HCT116 (cell line): ENCODE data around the gene CDC45. TPM values are rescaled to one million over a fixed set of nuclear protein-coding genes. Genes with fewer than 3 reads are reported as not detected.

ENCODE experiments used
- ATAC-seq: fragments of 200-7000 bp; cut with Tn5 transposase; 2 replicates; pipeline ENCODE4 v1.9.1; 2020; ENCODE audit warnings: mild to moderate bottlenecking, moderate library complexity
- BruUV-seq: library from RNA; stranded (reverse); fragments of 400-500 nt; replicated peaks from 2 replicates; lab custom pipeline; 2021; lab: Mats Ljungman, UMichigan
- CTCF ChIA-PET: fragments of 300-600 bp; sonication (Branson Sonifier 250); formaldehyde crosslinking; loops from one replicate; lab custom pipeline; 2021; ENCODE audit warnings: antibody characterized with exemption; lab: Charles Lee
- POLR2A ChIA-PET: fragments of 300-600, 350-600 bp; sonication (Branson Sonifier 250); formaldehyde crosslinking; loops from one replicate; lab custom pipeline; 2021; ENCODE audit warnings: antibody characterized with exemption; lab: Charles Lee
- RAD21 ChIA-PET, 2 experiments: fragments of 300-600 bp; sonication (Branson Sonifier 250); formaldehyde crosslinking; loops; one replicate each; lab custom pipeline; 2023; ENCODE audit warnings: low total read pairs in 2 of 2; ENCODE audit not compliant: uncharacterized antibody in 2 of 2, unreplicated experiment in 2 of 2, low non-redundant PET in 1 of 2; lab: Charles Lee
- DNase-seq: peaks from one replicate; pipeline ENCODE4 v3.0.0-alpha.2; 2010; ENCODE audit warnings: low read depth, low spot score
- H2AFZ ChIP-seq: fragments of 200-600 bp; shearing (Covaris generic), sonication (generic); 2 replicates; pipeline ENCODE4 v1.6.1; 2017; ENCODE audit warnings: low read depth, mixed run types, mixed read lengths, antibody characterized with exemption, low read length; ENCODE audit not compliant: poor library complexity, severe bottlenecking
- H3K27ac ChIP-seq: 2 replicates; pipeline ENCODE4 v1.5.1; 2012; ENCODE audit warnings: low read depth, low read length
- H3K27me3 ChIP-seq: fragments of 200-600 bp; sonication (generic); 2 replicates; pipeline ENCODE4 v1.6.1; 2016; ENCODE audit warnings: mixed run types, low read length, mixed read lengths; ENCODE audit not compliant: insufficient read depth
- H3K36me3 ChIP-seq, 2 experiments: fragments of 200-500 bp in 1 of 2; fragments of 200-600 bp in 1 of 2; sonication (Bioruptor generic) in 1 of 2; sonication (generic) in 1 of 2; 2 replicates each; pipeline versions ENCODE4 v1.5.1 to v1.6.1; 2014 to 2016; ENCODE audit warnings: low read length in 2 of 2, inconsistent platforms in 1 of 2, mixed read lengths in 1 of 2, mixed run types in 1 of 2; ENCODE audit not compliant: insufficient read depth in 2 of 2, control insufficient read depth in 1 of 2
- H3K4me1 ChIP-seq, 2 experiments: fragments of 200-600 bp in 1 of 2; sonication (generic) in 1 of 2; 2 replicates each; pipeline versions ENCODE4 v1.5.1 to v1.6.1; 2012 to 2017; ENCODE audit warnings: low read length in 2 of 2, inconsistent platforms in 1 of 2, mild to moderate bottlenecking in 1 of 2, mixed read lengths in 1 of 2, mixed run types in 1 of 2, moderate library complexity in 1 of 2; ENCODE audit not compliant: insufficient read depth in 2 of 2, control insufficient read depth in 1 of 2
- H3K4me2 ChIP-seq: fragments of 200-600 bp; sonication (generic); 2 replicates; pipeline ENCODE4 v1.6.1; 2017; ENCODE audit warnings: mixed run types, low read length, mixed read lengths
- H3K4me3 ChIP-seq, 2 experiments: fragments of 200-600 bp in 1 of 2; sonication (generic) in 1 of 2; replicated peaks in 1 of 2; 2 replicates each; pipeline ENCODE4 v1.5.1; 2011 to 2016; ENCODE audit warnings: low read length in 2 of 2, control low read depth in 1 of 2, low read depth in 1 of 2, mild to moderate bottlenecking in 1 of 2, mixed read lengths in 1 of 2, mixed run types in 1 of 2
- H3K79me2 ChIP-seq: fragments of 200-600 bp; sonication (generic); 2 replicates; pipeline ENCODE4 v1.6.1; 2017; ENCODE audit warnings: mild to moderate bottlenecking, mixed run types, low read length, moderate library complexity, mixed read lengths; ENCODE audit not compliant: insufficient read depth
- H3K9ac ChIP-seq: fragments of 200-600 bp; sonication (generic); 2 replicates; pipeline ENCODE4 v1.6.1; 2016; ENCODE audit warnings: low read length, mixed read lengths
- H3K9me2 ChIP-seq: fragments of 200-600 bp; sonication (generic), shearing (Covaris generic); 2 replicates; pipeline ENCODE4 v1.6.1; 2017; ENCODE audit warnings: mixed run types, mild to moderate bottlenecking, moderate library complexity; ENCODE audit not compliant: insufficient read depth
- H3K9me3 ChIP-seq, 2 experiments: fragments of 200-500 bp in 1 of 2; fragments of 200-600 bp in 1 of 2; sonication (Bioruptor generic) in 1 of 2; sonication (generic) in 1 of 2; 2 replicates each; pipeline ENCODE4 v1.6.1; 2014 to 2017; ENCODE audit warnings: low read length in 2 of 2, mixed read lengths in 2 of 2, inconsistent platforms in 1 of 2, low read depth in 1 of 2, mild to moderate bottlenecking in 1 of 2, mixed run types in 1 of 2, moderate library complexity in 1 of 2; ENCODE audit not compliant: control insufficient read depth in 1 of 2, insufficient read depth in 1 of 2
- H4K20me1 ChIP-seq: fragments of 200-600 bp; sonication (generic), shearing (Covaris generic); 2 replicates; pipeline ENCODE4 v1.6.1; 2017; ENCODE audit warnings: mixed run types, mild to moderate bottlenecking, moderate library complexity; ENCODE audit not compliant: insufficient read depth
- CEBPB ChIP-seq: IDR thresholded peaks from 2 replicates; pipeline ENCODE4 v1.6.1; 2012; ENCODE audit warnings: low read depth
- EGR1 ChIP-seq: IDR thresholded peaks from 2 replicates; pipeline ENCODE4 v1.6.1; 2012; ENCODE audit warnings: low read depth
- FOSL1 ChIP-seq: IDR thresholded peaks from 2 replicates; pipeline ENCODE4 v1.6.1; 2012; ENCODE audit warnings: low read depth
- JUND ChIP-seq: IDR thresholded peaks from 2 replicates; pipeline ENCODE4 v1.6.1; 2012
- POLR2A ChIP-seq: IDR thresholded peaks from 2 replicates; pipeline ENCODE4 v1.7.0; 2011; ENCODE audit warnings: borderline replicate concordance; ENCODE audit not compliant: insufficient read depth, insufficient read length; ENCODE audit errors: extremely low read depth
- POLR2AphosphoS5 ChIP-seq: IDR thresholded peaks from 2 replicates; pipeline ENCODE4 v1.6.1; 2011; ENCODE audit warnings: mild to moderate bottlenecking, low read depth, low read length, moderate library complexity
- SIN3A ChIP-seq: IDR thresholded peaks from 2 replicates; pipeline ENCODE4 v1.6.1; 2012; ENCODE audit warnings: low read depth
- SP1 ChIP-seq: IDR thresholded peaks from 2 replicates; pipeline ENCODE4 v1.6.1; 2012; ENCODE audit warnings: low read depth
- SRF ChIP-seq: IDR thresholded peaks from 2 replicates; pipeline ENCODE4 v1.6.1; 2012; ENCODE audit warnings: low read depth
- TCF7L2 ChIP-seq: IDR thresholded peaks from 2 replicates; pipeline ENCODE4 v1.7.0; 2011; ENCODE audit warnings: borderline replicate concordance, inconsistent platforms; ENCODE audit not compliant: insufficient read depth, insufficient read length; ENCODE audit errors: extremely low read depth
- ZFX ChIP-seq: fragments of 450-650 bp; IDR thresholded peaks from 2 replicates; pipeline ENCODE4 v1.6.1; 2017
- intact Hi-C: fragments of 100-400 bp; cut with micrococcal nuclease; formaldehyde crosslinking; loops from 2 replicates; pipeline ENCODE4 v1.10.0; 2022
- total RNA-seq: library from RNA; stranded (reverse); gene quantifications from one replicate; pipeline ENCODE4 v1.2.1, GENCODE V29; 2021; ENCODE audit not compliant: unreplicated experiment
- TF ChIP-seq, protein P1 (sequence below): IDR thresholded peaks from 2 replicates; pipeline ENCODE4 v1.6.1; 2011; ENCODE audit warnings: mild to moderate bottlenecking, low read length, moderate library complexity; ENCODE audit not compliant: insufficient replicate concordance; ENCODE audit errors: extremely low read depth
- TF ChIP-seq, protein P2 (sequence below): IDR thresholded peaks from 2 replicates; pipeline ENCODE4 v1.6.1; 2012; ENCODE audit warnings: low read depth
- TF ChIP-seq, protein P3 (sequence below): IDR thresholded peaks from 2 replicates; pipeline ENCODE4 v1.6.1; 2012
- TF ChIP-seq, protein P4 (sequence below), 3 experiments: fragments of 200-600 bp in 1 of 3; sonication (generic) in 1 of 3; IDR thresholded peaks in 2 of 3; conservative IDR thresholded peaks in 1 of 3; 2 replicates each; pipeline ENCODE4 v1.5.1; 2012 to 2017; ENCODE audit warnings: low read depth in 2 of 3, low read length in 2 of 3, antibody characterized with exemption in 1 of 3, borderline replicate concordance in 1 of 3, control low read depth in 1 of 3, mild to moderate bottlenecking in 1 of 3, mixed read lengths in 1 of 3, mixed run types in 1 of 3, moderate library complexity in 1 of 3; ENCODE audit not compliant: insufficient read depth in 1 of 3

CDC45 gene
- total RNA-seq, 1 experiment from 2014 or later = 43.4 TPM

DNA sequence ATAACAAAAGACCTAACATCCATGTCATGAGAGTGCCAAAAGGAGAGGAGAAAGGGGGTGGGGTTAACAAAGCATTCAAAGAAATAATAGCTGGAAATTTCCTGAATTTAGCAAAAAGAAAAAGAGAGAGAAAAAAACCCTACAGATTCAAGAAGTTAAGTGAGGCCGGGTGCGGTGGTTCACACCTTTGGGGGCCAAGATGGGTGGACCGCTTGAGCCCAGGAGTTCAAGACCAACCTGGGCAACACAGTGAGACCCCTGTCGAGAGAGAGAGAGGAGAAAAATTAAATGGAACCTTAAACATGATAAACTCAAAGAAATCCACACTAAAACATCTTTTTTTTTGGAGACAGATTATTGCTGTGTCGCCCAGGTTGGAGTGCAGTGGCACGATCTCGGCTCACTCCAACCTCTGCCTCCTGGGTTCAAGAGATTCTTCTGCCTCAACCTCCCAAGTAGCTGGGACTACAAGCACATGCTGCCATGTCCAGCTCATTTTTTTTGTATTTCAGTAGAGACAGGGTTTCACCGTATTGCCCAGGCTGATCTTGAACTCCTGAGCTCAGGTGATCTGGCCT is 53.4 kb downstream of the CDC45 start (continued):
- TF ChIP-seq, protein P1, sequence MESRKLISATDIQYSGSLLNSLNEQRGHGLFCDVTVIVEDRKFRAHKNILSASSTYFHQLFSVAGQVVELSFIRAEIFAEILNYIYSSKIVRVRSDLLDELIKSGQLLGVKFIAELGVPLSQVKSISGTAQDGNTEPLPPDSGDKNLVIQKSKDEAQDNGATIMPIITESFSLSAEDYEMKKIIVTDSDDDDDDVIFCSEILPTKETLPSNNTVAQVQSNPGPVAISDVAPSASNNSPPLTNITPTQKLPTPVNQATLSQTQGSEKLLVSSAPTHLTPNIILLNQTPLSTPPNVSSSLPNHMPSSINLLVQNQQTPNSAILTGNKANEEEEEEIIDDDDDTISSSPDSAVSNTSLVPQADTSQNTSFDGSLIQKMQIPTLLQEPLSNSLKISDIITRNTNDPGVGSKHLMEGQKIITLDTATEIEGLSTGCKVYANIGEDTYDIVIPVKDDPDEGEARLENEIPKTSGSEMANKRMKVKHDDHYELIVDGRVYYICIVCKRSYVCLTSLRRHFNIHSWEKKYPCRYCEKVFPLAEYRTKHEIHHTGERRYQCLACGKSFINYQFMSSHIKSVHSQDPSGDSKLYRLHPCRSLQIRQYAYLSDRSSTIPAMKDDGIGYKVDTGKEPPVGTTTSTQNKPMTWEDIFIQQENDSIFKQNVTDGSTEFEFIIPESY = no peak
- TF ChIP-seq SP1 (no peak), POLR2A (no peak), TCF7L2 (no peak)
- TF ChIP-seq, all 23 proteins: peak for 0

DNA sequence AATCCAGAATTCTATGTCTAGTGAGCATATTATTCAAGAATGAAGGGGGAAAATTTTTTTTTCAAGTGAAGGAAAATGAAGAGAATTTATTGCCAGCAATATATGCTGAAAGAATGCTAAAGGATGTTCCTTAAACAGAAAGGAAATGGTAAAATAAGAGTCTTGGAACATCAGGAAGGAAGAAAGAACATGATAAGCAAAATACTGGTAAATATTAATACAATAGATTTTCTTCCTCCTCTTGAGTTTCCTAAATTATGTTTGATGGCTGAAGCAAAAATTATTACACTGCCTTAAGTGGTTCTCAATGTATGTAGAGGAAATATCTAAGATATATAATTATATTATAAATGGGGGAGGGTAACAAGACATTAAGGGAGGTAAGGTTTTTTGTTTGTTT is 54.1 kb downstream of the CDC45 start:
- CTCF ChIA-PET = no interaction called here
- ATAC-seq = no peak
- no peaks in the 10 kb centered on the region for H3K79me2 ChIP-seq
- no peaks in the 10 kb centered on the region for H3K9me3 ChIP-seq
- RAD21 ChIA-PET = no interaction called here
- no peak overlapping the region for H2AFZ ChIP-seq
- POLR2A ChIA-PET = no interaction called here
- H3K36me3 ChIP-seq = no peaks in the 10 kb centered on the region
- no peaks in the 10 kb centered on the region for H4K20me1 ChIP-seq
- no peaks in the 10 kb centered on the region for H3K27me3 ChIP-seq
- intact Hi-C loops = no loop called here
- no peak overlapping the region for H3K4me3 ChIP-seq
- no peak for DNase-seq
- H3K9me2 ChIP-seq = no peaks in the 10 kb centered on the region
- H3K27ac ChIP-seq = no peak overlapping the region
- no peak overlapping the region for H3K4me2 ChIP-seq
- no TSS peak for BruUV-seq
- no peaks in the 10 kb centered on the region for H3K4me1 ChIP-seq
- no peak overlapping the region for H3K9ac ChIP-seq
- TF ChIP-seq TCF7L2 = no peak
- TF ChIP-seq, protein P2, sequence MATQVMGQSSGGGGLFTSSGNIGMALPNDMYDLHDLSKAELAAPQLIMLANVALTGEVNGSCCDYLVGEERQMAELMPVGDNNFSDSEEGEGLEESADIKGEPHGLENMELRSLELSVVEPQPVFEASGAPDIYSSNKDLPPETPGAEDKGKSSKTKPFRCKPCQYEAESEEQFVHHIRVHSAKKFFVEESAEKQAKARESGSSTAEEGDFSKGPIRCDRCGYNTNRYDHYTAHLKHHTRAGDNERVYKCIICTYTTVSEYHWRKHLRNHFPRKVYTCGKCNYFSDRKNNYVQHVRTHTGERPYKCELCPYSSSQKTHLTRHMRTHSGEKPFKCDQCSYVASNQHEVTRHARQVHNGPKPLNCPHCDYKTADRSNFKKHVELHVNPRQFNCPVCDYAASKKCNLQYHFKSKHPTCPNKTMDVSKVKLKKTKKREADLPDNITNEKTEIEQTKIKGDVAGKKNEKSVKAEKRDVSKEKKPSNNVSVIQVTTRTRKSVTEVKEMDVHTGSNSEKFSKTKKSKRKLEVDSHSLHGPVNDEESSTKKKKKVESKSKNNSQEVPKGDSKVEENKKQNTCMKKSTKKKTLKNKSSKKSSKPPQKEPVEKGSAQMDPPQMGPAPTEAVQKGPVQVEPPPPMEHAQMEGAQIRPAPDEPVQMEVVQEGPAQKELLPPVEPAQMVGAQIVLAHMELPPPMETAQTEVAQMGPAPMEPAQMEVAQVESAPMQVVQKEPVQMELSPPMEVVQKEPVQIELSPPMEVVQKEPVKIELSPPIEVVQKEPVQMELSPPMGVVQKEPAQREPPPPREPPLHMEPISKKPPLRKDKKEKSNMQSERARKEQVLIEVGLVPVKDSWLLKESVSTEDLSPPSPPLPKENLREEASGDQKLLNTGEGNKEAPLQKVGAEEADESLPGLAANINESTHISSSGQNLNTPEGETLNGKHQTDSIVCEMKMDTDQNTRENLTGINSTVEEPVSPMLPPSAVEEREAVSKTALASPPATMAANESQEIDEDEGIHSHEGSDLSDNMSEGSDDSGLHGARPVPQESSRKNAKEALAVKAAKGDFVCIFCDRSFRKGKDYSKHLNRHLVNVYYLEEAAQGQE = no peak
- TF ChIP-seq, protein P3, sequence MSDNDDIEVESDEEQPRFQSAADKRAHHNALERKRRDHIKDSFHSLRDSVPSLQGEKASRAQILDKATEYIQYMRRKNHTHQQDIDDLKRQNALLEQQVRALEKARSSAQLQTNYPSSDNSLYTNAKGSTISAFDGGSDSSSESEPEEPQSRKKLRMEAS = no peak
- no peak for TF ChIP-seq SIN3A
- no peak for TF ChIP-seq ZFX
- TF ChIP-seq FOSL1 = no peak
- TF ChIP-seq, protein P1 = no peak
- TF ChIP-seq EGR1 = no peak
- TF ChIP-seq POLR2A = no peak
- TF ChIP-seq CEBPB = no peak
- TF ChIP-seq SRF = no peak
- TF ChIP-seq, protein P4, sequence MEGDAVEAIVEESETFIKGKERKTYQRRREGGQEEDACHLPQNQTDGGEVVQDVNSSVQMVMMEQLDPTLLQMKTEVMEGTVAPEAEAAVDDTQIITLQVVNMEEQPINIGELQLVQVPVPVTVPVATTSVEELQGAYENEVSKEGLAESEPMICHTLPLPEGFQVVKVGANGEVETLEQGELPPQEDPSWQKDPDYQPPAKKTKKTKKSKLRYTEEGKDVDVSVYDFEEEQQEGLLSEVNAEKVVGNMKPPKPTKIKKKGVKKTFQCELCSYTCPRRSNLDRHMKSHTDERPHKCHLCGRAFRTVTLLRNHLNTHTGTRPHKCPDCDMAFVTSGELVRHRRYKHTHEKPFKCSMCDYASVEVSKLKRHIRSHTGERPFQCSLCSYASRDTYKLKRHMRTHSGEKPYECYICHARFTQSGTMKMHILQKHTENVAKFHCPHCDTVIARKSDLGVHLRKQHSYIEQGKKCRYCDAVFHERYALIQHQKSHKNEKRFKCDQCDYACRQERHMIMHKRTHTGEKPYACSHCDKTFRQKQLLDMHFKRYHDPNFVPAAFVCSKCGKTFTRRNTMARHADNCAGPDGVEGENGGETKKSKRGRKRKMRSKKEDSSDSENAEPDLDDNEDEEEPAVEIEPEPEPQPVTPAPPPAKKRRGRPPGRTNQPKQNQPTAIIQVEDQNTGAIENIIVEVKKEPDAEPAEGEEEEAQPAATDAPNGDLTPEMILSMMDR (IDR thresholded peaks at IDR 0.05 in 2 of 3, conservative IDR thresholded peaks at IDR 0.05 in 1 of 3; ENCODE audit: borderline replicate concordance in 1 of 3, insufficient read depth in 1 of 3, low read depth in 2 of 3, low read length in 2 of 3) = no peak
- no peak for TF ChIP-seq JUND
- no peak for TF ChIP-seq POLR2AphosphoS5
